Activated CD8-positive, alpha-beta memory T cell treated with anti-CD3 and anti-CD28 coated beads for 36 hours (primary cell): ENCODE results near the gene PLEK. TPM values are rescaled to one million over a fixed set of nuclear protein-coding genes. Genes with fewer than 3 reads are reported as not detected.

ENCODE experiments used
- CTCF ChIA-PET: fragments of 350-600 bp; sonication (Branson Sonifier 250); formaldehyde crosslinking; loops from one replicate; lab custom pipeline; 2021; ENCODE audit warnings: antibody characterized with exemption; lab: Charles Lee
- POLR2A ChIA-PET: fragments of 350-600 bp; sonication (Branson Sonifier 250); formaldehyde crosslinking; loops from one replicate; lab custom pipeline; 2021; ENCODE audit warnings: antibody characterized with exemption; lab: Charles Lee
- total RNA-seq, 2 experiments: library from RNA; stranded (reverse); gene quantifications; one replicate each; pipeline ENCODE4 v1.2.3, GENCODE V29; 2021

Gene PLEK
- 10 to 100 TPM; 19.9 to 20.0 TPM for total RNA-seq

- CTCF ChIA-PET = interaction anchor here (2.3 kb wide), 1 partner anchor 76 kb away, joined by 12 read pairs; no protein-coding TSS in a partner anchor
- POLR2A ChIA-PET = interaction anchor here (0.9 to 1.2 kb wide), 2 partner anchors 77 to 113 kb away, joined by 3 to 4 read pairs; partner anchors contain the start of gene PPP3R1
These were observed at the start of gene PLEK for GRCh38 chr2:68365087-68365486. TSS of gene PLEK (plus strand) at chr2:68365282. CDS start at chr2:68365352, 70 bp downstream.

- CTCF ChIA-PET = interaction anchor here (1.1 kb wide), 1 partner anchor 110 kb away, joined by 3 read pairs; no protein-coding TSS in a partner anchor
- POLR2A ChIA-PET = no interaction called here
These were observed 49.0 kb upstream of the PLEK start for GRCh38 chr2:68316111-68316510.

- ChIA-PET CTCF (interaction anchor here (0.7 kb wide), 1 partner anchor 1873 kb away, joined by 3 read pairs; no protein-coding TSS in a partner anchor), POLR2A (no interaction called here)
These were observed 46.8 kb upstream of the PLEK start for GRCh38 chr2:68317971-68318913.

DNA sequence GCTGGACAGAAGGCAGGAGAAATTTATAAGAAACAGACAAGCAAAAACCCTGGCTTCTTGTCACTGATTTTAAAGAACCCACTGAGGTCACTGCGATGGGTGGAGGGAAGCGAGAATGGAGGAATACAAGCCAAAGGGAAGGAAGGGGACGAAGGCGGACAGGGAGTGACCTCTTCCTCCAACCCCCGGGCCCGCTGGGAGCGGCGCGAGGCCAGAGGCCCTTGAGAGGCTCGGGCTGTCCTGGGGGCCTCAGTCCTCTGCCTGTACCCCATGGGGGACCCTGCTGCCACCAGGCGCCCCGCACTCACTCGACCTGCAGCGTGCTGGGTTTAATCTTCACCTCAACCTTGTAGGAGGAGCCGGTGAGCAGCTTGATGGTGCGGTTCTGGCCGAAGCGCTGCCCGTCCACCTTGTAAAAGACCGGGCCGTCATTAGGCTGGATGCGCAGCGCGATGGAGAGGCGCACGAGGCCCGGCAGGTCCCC is 46.1 kb upstream of the PLEK start:
- CTCF ChIA-PET = no interaction called here
- POLR2A ChIA-PET = no interaction called here

DNA sequence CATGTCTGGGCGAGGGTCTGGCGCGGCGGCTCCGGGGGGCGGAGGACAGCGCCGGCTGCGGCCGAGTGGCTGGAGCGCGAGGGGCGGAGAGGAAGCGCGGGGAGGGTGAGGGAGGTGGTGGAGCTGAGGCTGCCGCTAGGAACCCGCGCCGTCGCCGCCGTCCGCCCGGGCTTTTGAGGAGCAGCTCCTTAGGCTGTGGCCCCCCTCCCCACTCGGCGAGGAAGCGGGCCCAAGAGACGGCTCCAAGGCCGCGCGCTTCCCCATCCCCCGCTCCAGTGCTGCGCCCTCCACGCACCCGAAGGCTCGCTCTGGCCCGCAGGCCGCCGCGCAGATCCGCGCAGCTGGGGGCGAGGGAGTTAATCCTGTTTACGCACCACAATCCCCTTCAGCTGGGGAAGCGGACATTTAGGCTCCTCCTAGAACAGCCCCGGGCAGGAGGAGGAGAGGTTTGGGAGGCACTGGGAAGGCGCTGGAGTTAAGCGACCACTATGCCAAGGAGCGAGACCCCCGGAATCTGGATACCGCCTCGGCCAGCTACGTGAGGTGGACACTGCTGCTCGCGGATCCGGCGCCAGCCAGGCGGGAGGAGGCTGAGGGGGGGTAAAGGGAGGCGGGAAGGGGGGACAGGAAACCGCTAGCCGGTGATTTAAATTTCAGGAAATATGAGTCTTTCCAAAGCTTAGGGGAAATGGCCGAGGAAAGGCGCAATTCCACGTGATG is 45.5 kb upstream of the PLEK start, which contains the start of gene CNRIP1:
TSS of gene CNRIP1 (minus strand) at position 552 of the 720 bp plus-strand sequence. CDS start at position 3, 549 bp downstream.
- ChIA-PET CTCF (interaction anchor here (0.9 kb wide), 2 partner anchors 36 to 122 kb away, joined by 3 read pairs; no protein-coding TSS in a partner anchor), POLR2A (no interaction called here)

- CTCF ChIA-PET = interaction anchor here (0.9 kb wide), 2 partner anchors 37 to 122 kb away, joined by 3 read pairs; no protein-coding TSS in a partner anchor
- POLR2A ChIA-PET = no interaction called here
These were observed 44.9 kb upstream of the PLEK start for GRCh38 chr2:68320118-68320641.

DNA sequence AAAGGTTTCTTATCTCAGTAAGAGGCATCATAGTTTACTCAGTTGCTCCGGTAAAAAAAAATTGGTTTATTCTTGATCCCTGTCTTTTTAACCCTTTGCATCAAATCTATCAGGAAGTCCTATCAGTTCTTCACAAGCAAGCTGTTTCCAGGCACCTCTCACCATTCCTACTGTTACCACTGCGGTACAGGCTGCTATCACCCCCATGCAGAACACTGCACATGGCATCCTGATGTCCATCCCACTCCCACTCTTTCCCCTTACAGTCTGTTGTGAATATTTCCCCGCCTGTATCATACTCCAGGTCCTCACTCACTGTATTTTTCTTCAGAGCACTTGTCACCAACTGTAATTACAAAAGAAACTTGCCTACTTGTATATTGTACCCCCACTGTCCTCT is 40.0 kb upstream of the PLEK start:
- POLR2A ChIA-PET = no interaction called here
- CTCF ChIA-PET = no interaction called here

DNA sequence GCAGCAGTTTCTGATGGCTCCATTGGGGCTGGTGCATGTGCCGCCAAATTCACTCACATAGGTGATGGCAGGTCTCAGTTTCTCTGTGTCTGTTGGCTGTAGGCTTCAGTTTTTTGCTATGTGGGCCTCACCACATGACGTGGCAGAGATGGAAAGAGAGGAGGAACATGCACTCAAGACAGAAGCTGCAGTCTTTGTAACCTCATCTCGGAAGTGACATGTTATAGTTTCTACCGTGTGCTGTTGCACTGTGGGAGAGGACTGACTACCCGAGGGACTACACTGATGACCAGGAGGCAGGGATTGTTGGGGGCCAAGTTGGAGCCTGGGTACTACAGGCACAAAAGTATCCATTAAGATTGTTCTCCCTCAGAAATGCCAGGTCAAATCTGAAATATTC is 36.2 kb upstream of the PLEK start:
- ChIA-PET POLR2A (no interaction called here), CTCF (no interaction called here)

DNA sequence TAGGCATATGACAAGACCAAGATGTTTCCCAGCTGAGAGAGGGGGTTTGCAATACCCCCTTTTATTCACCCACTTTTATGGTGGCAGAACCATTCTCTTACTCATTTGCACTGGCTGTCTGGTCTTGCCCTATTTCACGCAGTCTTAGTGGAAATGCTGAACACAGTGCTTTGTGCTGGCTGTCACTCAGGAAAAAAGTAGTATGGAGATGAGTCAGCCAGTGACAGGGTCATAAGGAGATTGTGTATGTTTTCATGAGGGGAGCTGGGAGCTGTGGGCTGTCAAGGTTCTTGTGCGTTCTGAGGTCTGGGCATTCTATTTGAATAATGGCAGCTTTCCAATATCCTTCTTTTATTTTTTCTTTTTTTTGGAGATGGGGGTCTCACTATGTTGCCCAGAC is 34.4 kb upstream of the PLEK start:
- ChIA-PET POLR2A (no interaction called here), CTCF (no interaction called here)

DNA sequence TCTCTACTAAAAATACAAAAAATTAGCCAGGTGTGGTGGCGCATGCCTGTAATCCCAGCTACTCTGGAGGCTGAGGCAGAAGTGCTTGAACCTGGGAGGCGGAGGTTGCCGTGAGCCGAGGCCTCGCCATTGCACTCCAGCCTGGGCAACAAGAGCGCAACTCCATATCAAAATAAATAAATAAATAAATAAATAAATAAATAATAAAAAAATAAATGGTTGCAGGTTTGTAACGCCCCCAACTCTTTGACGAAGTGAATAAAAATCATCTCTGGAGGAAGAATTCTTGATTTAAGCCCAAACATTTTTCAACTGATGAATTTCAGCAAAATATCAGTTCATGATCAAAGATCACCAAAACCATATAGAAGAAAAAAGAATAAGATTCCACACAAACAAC is 32.1 kb upstream of the PLEK start:
- POLR2A ChIA-PET = no interaction called here
- CTCF ChIA-PET = no interaction called here

- CTCF ChIA-PET = no interaction called here
- POLR2A ChIA-PET = no interaction called here
These were observed 31.2 kb upstream of the PLEK start for GRCh38 chr2:68333931-68334330.

DNA sequence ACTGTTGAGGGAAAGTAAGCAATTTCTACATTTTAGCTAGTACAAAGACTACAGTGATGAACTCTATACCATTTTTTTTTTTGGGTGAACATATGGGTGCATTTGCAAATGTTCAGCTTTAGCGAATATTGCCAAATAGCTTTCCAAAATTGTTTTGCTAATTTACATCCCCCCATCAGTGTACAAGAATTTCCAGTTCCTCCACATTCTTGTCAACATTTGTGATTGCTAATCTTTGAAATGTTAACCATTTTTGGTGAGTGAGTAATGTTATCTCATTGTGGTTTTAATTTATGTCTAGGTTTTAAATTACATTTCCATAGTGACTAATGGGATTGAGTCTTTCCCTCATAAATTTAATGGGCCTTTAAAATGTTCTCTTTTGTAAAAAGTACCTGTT is 28.9 kb upstream of the PLEK start:
- POLR2A ChIA-PET = no interaction called here
- CTCF ChIA-PET = no interaction called here

DNA sequence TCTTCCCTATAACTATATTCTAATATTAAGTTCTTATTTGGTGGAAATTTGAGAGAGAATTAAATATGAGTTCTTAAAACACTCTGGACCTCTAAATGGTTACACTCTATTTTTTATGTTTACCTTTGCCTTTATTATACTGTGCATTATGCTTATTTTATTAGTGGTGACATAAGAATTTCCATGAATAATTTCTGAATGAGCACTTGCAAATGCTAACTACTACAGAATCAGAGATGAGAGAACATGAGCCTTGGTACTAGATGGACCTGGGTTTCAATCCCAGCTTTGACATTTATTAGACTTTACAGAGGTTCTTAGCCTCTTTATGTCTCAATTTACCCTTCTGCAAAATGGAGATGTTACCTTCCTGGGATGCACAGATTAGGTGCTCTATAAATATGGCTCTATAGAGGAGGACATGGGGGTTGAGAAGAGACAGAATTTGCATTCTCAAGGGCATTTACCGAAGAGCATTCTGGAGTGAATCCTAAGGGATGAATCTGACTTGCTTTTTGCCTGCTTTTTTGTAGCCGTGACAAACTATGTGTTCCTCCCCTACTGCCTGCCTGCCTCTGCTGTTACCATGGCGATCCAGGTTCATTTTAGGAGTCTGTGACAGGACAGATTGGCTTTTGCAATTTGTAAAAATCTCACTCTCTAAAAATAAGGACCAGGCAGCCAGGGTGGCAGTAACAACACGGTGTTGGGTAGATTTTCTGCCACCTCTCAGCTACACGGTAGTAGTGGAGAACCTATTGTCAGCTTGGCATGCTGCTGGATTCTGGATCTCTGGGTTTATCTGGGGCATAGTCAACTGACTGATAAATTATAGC is 24.6 kb upstream of the PLEK start:
- ChIA-PET CTCF (no interaction called here), POLR2A (no interaction called here)

GRCh38 chr2:68341062-68341329 is 24.1 kb upstream of the PLEK start:
- ChIA-PET CTCF (no interaction called here), POLR2A (no interaction called here)

DNA sequence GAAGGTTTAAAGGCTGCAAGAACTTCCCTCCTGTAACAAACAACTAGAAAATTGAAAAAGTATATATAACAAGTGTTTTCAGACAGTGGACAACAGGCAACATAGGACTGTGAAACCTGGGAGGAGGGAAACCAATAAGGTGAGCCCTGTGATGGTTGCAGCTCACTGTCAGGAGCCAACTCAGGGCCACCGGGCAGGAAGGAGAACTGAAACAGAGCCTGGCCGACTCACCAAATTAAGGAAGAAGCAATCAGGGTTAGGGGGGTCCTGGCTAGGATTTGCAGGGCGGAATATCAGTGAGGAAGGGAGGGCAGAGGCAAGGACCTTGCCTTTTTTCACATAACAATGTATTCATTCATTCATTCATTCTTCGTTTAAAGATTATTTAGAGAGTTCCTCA is 23.5 kb upstream of the PLEK start:
- POLR2A ChIA-PET = no interaction called here
- CTCF ChIA-PET = no interaction called here

GRCh38 chr2:68342470-68342869 is 22.6 kb upstream of the PLEK start:
- ChIA-PET POLR2A (no interaction called here), CTCF (no interaction called here)

- ChIA-PET POLR2A (no interaction called here), CTCF (no interaction called here)
These were observed 21.1 kb upstream of the PLEK start for GRCh38 chr2:68344031-68344430.

- CTCF ChIA-PET = no interaction called here
These were observed 19.8 kb upstream of the PLEK start for GRCh38 chr2:68345129-68345875.

More at GRCh38 chr2:68345129-68345875, 19.8 kb upstream of the PLEK start:
- POLR2A ChIA-PET = no interaction called here
